NB4 (cell line): Measurements from ENCODE around the gene NFIA.

Experiments used
- CTCF ChIP-seq: IDR thresholded peaks from one replicate; pipeline ENCODE4 v1.5.1; 2012; ENCODE audit warnings: low read depth, low read length
- POLR2A ChIP-seq: IDR thresholded peaks from 2 replicates; pipeline ENCODE4 v1.6.1; 2011; ENCODE audit warnings: mild to moderate bottlenecking; ENCODE audit not compliant: insufficient read length; ENCODE audit errors: extremely low read depth

- no peak for TF ChIP-seq CTCF
- TF ChIP-seq POLR2A: no peak
These were observed 21.9 kb downstream of the NFIA start for GRCh38 chr1:61104220-61104671.
